GM18517 (cell line): Measurements from ENCODE around the gene ATG4B.

Experiments used
- ATAC-seq: cut with Tn5 transposase; IDR thresholded peaks from one replicate; pipeline ENCODE4 v1.9.1; 2021; ENCODE audit warnings: mild to moderate bottlenecking, moderate library complexity; ENCODE audit not compliant: unreplicated experiment

Gene ATG4B

DNA sequence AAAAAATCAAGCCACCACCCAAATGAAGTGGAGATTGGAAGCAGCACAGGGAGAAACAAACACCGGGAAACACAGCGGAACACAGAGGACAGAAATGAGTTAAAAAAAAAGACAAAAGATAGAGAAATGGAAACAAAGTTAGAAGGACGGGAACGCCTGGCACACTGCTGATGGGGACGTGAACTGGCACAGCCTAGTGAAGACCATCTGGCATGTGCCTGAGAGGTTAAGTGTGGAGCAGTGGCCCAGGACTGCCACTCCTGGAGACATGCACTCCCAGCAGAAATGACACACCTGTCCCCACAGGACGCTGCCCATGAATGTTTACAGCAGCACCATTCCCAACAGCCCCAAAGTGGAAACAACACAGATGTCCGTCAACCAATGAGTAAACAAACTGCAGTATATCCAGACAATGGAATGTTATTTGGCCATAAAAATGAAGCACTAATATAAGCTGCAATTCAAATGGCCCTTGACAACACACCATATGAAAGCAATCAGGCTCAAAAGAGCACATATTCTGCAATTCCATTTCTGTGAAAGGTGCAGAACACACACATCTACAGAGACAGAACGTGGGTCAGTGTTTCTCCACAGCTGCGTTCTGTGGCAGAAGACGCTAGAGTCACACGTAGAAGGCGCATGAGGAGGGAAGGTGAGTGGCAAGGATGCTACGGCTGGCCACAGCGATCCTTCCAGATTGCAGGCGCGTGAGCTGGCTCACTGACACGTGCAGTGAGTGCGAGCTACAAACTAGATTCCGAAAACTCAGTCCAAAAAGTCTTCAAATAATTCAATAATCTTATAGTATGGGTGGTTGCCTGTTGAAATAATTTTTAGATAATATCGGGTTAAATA lies 25.1 kb upstream of the ATG4B start:
- ATAC-seq: no peak

- ATAC-seq: no peak
These were observed 24.3 kb upstream of the ATG4B start for GRCh38 chr2:241613017-241613780.

DNA sequence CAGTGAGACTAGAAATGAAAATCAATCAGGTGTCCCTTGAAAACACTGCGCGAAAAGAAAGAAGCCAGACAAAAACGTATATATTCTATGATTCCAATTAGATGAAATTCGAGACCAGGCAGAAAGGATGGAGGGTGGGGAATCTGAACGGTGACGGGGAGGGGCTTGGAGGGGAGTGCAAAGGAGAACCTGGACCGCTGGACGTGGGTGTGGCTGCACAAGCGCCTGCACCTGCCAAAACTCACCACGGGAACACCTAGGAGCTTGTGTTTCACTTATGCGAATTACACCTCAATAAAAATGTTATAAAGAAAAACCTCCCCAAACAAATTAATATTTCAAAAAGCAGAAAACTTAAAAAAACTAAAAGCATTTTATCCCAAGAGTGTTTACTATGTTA lies 22.5 kb upstream of the ATG4B start:
- no peak for ATAC-seq

DNA sequence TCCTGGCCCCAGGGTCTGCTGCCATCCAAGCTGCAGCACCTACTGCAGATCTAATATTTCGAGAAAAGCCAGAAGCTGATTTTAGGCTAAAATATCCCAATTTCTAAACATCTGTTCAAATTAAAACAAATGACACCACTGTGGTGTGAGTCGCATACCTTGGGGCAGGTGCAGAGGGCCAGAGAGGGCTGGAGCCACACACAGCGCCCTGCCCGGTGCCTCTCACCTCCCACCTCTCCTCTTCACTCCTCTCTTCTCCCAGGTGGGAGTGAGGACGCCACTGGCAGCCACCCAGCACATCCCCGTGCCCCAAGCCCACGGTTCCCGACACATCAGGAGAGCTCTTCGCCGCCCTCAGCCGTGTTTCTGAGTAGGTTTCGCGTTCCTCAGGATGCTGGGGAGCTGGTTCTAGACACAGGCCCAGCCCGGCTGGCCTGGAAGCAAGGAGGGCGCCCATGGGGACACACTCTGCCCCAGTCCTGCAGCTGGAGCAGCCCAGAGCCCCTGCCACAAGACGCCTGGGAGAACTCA lies 21.9 kb upstream of the ATG4B start:
- no peak for ATAC-seq

- ATAC-seq: no peak
These were observed 21.0 kb upstream of the ATG4B start for GRCh38 chr2:241616168-241617125.

GRCh38 chr2:241617431-241618154 lies 19.9 kb upstream of the ATG4B start:
- no peak for ATAC-seq

DNA sequence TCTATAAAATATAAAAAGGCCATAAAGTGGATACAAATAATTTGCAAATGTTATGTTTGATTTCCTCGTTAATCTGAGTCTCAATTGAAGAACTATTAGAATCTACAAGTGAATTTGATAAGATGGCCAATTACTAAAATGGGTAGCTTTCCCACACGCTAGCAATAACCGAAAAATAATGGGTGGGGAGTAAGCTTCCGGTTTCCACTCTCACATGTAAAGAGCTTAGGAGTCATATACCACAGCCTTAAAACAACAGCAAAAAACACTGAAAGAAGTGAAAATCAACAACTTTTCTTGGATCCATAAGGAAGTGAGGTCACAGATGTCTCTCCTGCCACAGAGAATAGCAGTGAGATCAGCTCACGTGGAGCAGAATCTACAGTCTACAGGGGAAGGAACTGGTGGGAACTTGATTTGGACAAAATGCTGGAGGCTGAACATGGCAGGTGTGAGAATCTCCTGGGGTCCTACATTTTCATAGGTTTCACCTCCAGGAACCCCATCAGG lies 19.1 kb upstream of the ATG4B start:
- no peak for ATAC-seq

DNA sequence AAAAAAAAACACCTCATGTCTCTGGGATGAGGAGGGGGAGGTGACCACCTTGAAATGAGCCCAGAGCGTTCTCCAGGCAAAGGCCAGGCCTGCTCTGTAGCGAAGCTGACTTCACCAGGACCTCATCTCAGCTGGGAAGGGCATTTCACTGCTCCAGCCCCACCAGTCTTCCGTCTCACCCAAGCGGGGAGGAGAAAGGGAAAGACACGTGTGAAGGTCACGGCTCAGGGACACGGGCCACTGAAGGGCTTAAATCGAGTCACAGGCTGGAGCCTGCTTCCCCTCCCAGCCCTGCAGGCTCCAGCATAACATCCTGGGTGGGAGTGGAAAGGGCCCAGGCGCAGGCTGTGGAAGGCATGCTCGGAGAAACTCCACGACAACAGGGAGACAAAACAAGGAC lies 18.7 kb upstream of the ATG4B start:
- no peak for ATAC-seq

DNA sequence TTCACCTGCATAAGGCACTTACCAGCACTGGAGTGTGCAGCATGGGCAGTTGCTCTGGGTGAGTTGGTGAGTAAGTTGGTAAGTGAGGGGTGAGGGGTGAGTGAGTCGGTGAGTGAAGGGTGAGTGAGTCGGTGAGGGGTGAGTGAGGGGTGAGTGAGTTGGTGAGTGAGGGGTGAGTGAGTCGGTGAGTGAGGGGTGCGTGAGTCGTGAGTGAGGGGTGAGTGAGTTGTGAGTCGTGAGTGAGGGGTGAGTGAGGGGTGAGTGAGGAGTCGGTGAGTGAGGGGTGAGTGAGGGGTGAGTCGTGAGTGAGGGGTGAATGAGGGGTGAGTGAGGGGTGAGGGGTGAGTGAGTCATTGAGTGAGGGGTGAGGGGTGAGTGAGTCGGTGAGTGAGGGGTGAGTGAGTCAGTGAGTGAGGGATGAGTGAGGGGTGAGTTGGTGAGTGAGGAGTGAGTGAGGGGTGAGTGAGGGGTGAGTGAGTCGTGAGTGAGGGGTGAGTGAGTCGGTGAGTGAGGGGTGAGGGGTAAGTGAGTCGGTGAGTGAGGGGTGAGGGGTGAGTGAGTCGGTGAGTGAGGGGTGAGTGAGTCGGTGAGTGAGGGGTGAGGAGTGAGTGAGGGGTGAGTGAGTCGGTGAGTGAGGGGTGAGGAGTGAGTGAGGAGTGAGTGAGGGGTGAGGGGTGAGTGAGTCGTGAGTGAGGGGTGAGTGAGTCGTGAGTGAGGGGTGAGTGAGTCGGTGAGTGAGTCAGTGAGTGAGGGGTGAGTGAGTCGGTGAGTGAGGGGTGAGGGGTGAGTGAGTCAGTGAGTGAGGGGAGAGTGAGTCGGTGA lies 17.7 kb upstream of the ATG4B start:
- ATAC-seq: no peak

GRCh38 chr2:241620419-241620769 lies 17.1 kb upstream of the ATG4B start:
- no peak for ATAC-seq

- ATAC-seq: no peak
These were observed 9.8 kb upstream of the ATG4B start for GRCh38 chr2:241627675-241628074.

DNA sequence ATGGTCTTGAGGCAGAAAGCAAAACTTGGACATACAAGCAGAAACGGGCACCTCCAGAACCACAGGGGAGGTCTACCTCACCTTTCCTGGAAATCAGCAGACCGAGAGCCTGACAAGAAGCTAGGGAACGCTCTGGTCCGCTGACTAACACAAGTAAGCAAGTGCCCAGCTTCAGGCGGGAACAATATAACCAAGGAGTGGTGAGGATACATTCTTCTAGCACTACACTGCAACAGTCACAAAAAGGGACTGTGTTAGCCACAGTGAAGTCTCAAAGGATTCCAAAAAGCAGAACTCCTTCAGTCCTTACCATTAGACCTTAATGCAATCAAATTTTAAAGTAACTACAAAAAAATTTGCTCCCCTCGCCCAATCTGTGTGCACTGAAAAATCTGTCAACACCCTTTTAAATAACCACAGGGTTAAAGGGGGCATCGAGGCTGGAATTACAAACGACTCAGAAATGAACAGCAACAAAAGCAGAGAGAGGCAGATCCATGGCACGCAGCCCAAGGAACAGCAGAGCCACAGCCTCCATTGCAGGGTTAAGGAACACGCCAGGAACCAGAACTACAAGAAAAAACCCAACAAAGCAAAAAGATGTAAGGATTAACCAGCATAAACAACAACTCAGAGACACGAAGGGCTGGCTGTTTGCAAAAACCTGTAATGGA lies 7.6 kb upstream of the ATG4B start:
- no peak for ATAC-seq

DNA sequence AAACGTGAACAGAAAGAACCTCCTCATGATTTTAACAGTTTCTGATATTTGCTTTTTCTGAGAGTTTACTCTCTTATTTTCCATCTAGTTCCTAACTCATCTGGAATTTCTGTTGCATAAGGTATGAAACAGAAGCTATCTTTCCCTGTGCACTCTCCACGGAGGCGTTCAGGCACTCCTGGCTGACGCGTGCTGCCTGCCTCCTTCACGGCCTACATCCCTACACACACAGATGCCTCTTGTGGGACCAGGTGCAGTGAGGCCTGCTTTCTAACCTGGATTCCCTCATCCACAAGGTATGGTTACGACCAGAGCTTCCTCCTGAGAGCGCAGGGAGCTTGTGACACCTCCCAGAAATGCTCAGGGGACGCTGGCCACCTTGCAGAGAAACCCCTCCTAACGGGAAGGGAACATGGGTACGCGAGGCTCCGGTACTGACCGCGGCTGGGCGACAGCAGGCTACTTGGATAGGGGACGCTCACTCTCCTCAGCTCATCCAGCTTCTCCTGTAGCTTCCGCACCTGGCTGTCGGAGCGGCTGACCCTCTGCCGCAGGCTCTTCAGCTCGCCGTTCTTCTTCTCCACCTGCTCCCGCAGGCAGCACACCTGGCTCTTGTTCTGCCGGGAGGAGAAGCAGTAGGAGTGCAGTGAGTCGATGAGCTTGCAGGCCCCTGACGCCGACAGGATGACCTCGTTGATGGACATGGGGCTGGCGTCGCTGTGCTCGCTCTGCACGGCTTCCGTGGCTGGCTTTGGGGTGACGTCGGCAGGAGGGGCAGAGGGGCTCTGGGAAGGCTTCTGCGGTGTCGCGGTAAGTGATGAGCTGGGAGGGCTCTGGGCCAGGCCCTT lies 4.8 kb upstream of the ATG4B start:
- ATAC-seq: no peak

DNA sequence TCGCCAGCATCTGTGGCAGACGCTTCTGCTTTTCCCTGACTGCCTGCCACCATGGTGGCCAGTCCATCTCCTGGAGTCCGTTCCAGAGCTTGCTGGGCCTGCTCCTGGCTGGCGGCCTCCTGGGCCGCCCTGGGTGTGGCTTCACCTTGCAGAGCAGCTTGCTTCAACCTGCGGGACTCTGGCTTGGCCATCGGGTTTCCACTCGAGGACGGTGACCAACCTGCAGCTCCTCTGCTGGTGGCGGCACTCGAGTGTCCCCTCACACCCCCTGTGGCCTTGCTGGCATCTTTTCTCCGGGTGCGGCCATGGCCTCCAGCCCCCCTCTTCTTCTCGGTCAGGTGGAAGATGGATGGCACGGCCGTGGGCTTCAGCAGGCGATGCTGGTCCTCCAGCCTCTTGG lies 3.9 kb upstream of the ATG4B start:
- ATAC-seq: no peak

DNA sequence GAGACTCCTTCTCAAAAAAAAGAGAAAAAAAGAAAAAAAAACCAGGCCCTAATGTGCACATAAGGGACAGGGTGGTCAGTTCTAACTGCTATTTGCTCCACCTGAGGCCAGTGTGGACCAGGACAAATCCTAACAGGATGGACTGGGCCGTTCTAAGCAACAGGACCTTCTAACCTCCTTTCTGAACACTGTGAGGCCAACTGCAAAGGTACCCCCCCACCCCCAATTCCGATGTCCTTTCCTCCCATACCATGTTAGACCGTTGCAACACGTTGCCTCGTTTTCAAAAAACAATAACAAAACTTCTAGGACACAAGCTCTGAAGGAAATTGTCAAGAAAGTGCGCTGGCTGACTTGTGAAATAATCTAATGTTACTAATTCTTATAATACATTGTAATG lies 1.7 kb upstream of the ATG4B start:
- ATAC-seq: no peak

- ATAC-seq: peak; percentile 28
These were observed 1.1 kb upstream of the ATG4B start for GRCh38 chr2:241636182-241637017.
